H1 (cell line): ENCODE data around the gene TWNK. TPM values are rescaled to one million over a fixed set of nuclear protein-coding genes. Genes with fewer than 3 reads are reported as not detected.

Experiments used
- CTCF ChIA-PET: fragments of 300-600 bp; sonication (Branson Sonifier 250); formaldehyde crosslinking; loops from one replicate; lab custom pipeline; 2021; ENCODE audit not compliant: partially characterized antibody; lab: Charles Lee
- POLR2A ChIA-PET: fragments of 300-600 bp; sonication (Branson Sonifier 250); formaldehyde crosslinking; loops from one replicate; lab custom pipeline; 2021; ENCODE audit warnings: inconsistent platforms; ENCODE audit not compliant: partially characterized antibody; lab: Charles Lee
- DNase-seq, 2 experiments: peaks; one replicate each; pipeline versions ENCODE4 v3.0.0 to v3.0.0-alpha.2; 2010 to 2022; ENCODE audit warnings: low spot score in 2 of 2, low read depth in 1 of 2, mixed read lengths in 1 of 2
- FAIRE-seq: peaks from 2 replicates; lab custom pipeline; 2011; peaks lifted over from hg19 to GRCh38; lab: Jason Lieb, UNC
- H2AFZ ChIP-seq: 2 replicates; pipeline ENCODE4 v1.8.1; 2012; ENCODE audit warnings: low read length, inconsistent platforms
- H2AK5ac ChIP-seq: 2 replicates; pipeline ENCODE4 v1.6.1; 2013; ENCODE audit warnings: low read depth, low read length
- H2BK120ac ChIP-seq: replicated peaks from 2 replicates; pipeline ENCODE3; 2013; ENCODE audit warnings: low read depth, low read length, inconsistent platforms
- H2BK12ac ChIP-seq: 2 replicates; pipeline ENCODE4 v1.6.1; 2013; ENCODE audit warnings: low read depth, low read length
- H2BK15ac ChIP-seq: 2 replicates; pipeline ENCODE4 v1.6.1; 2013; ENCODE audit warnings: low read length
- H2BK20ac ChIP-seq: 2 replicates; pipeline ENCODE4 v1.6.1; 2013; ENCODE audit warnings: low read length
- H2BK5ac ChIP-seq: 2 replicates; pipeline ENCODE4 v1.6.1; 2013; ENCODE audit warnings: low read depth, low read length
- H3K14ac ChIP-seq: 2 replicates; pipeline ENCODE4 v1.6.1; 2013; ENCODE audit warnings: inconsistent platforms; ENCODE audit not compliant: insufficient read length
- H3K18ac ChIP-seq: 2 replicates; pipeline ENCODE4 v1.6.1; 2013; ENCODE audit warnings: low read length; ENCODE audit errors: extremely low read depth
- H3K23ac ChIP-seq: 2 replicates; pipeline ENCODE4 v1.6.1; 2013; ENCODE audit warnings: inconsistent platforms; ENCODE audit not compliant: insufficient read length
- H3K23me2 ChIP-seq: 2 replicates; pipeline ENCODE4 v1.6.1; 2013; ENCODE audit warnings: low read depth, low read length
- H3K27ac ChIP-seq: 2 replicates; pipeline ENCODE4 v1.6.1; 2011; ENCODE audit warnings: low read depth, low read length, inconsistent platforms
- H3K27me3 ChIP-seq, 4 experiments: replicated peaks in 1 of 4; 1 replicate in 1 of 4; 2 replicates in 3 of 4; pipeline versions ENCODE4 v1.6.1 to v1.8.1; 2011 to 2013; ENCODE audit warnings: low read length in 3 of 4, mild to moderate bottlenecking in 3 of 4, inconsistent platforms in 2 of 4, mixed read lengths in 2 of 4, moderate library complexity in 1 of 4; ENCODE audit not compliant: control insufficient read depth in 3 of 4, insufficient read depth in 3 of 4; ENCODE audit errors: extremely low read depth in 1 of 4
- H3K36me3 ChIP-seq, 4 experiments: 2 replicates each; pipeline versions ENCODE4 v1.6.1 to v1.8.1; 2011 to 2013; ENCODE audit warnings: mild to moderate bottlenecking in 4 of 4, low read length in 3 of 4, moderate library complexity in 2 of 4, control low read depth in 1 of 4, inconsistent platforms in 1 of 4; ENCODE audit not compliant: insufficient read depth in 4 of 4, control insufficient read depth in 2 of 4
- H3K4ac ChIP-seq: replicated peaks from 2 replicates; pipeline ENCODE3; 2013; ENCODE audit warnings: low read length, low read depth, mixed read lengths, inconsistent platforms; ENCODE audit not compliant: insufficient read length
- H3K4me1 ChIP-seq, 4 experiments: replicated peaks in 1 of 4; 1 replicate in 1 of 4; 2 replicates in 3 of 4; pipeline versions ENCODE4 v1.6.1 to v1.8.1; 2011 to 2013; ENCODE audit warnings: low read length in 3 of 4, inconsistent platforms in 2 of 4, mixed read lengths in 1 of 4; ENCODE audit not compliant: insufficient read depth in 4 of 4, control insufficient read depth in 3 of 4
- H3K4me2 ChIP-seq, 2 experiments: 2 replicates each; pipeline versions ENCODE4 v1.6.1 to v1.8.1; 2011 to 2013; ENCODE audit warnings: low read depth in 2 of 2, low read length in 2 of 2, control low read depth in 1 of 2, inconsistent platforms in 1 of 2, mild to moderate bottlenecking in 1 of 2; ENCODE audit not compliant: insufficient read depth in 1 of 2
- H3K4me3 ChIP-seq, 4 experiments: fragments of 200-600, 300-600 bp in 1 of 4; sonication (generic), shearing (Covaris generic), sonication (Bioruptor Twin) in 1 of 4; 2 replicates each; pipeline versions ENCODE4 v1.5.1 to v1.8.1; 2011 to 2016; ENCODE audit warnings: low read length in 4 of 4, low read depth in 3 of 4, control low read depth in 2 of 4, inconsistent platforms in 2 of 4, mild to moderate bottlenecking in 2 of 4, mixed read lengths in 1 of 4, moderate library complexity in 1 of 4; ENCODE audit not compliant: insufficient read depth in 2 of 4; ENCODE audit errors: extremely low read depth in 1 of 4
- H3K56ac ChIP-seq: replicated peaks from 2 replicates; pipeline ENCODE3; 2013; ENCODE audit warnings: low read depth, mild to moderate bottlenecking, mixed read lengths, low read length, inconsistent platforms; ENCODE audit not compliant: insufficient read length
- H3K79me1 ChIP-seq: 2 replicates; pipeline ENCODE4 v1.6.1; 2013; ENCODE audit warnings: low read depth, low read length, control low read depth
- H3K79me2 ChIP-seq, 2 experiments: 2 replicates each; pipeline versions ENCODE4 v1.6.1 to v1.8.1; 2012 to 2013; ENCODE audit warnings: low read length in 2 of 2, mild to moderate bottlenecking in 2 of 2, inconsistent platforms in 1 of 2; ENCODE audit not compliant: insufficient read depth in 2 of 2, control insufficient read depth in 1 of 2
- H3K9ac ChIP-seq, 4 experiments: replicated peaks in 1 of 4; 1 replicate in 1 of 4; 2 replicates in 3 of 4; pipeline versions ENCODE4 v1.6.1 to v1.8.1; 2011 to 2013; ENCODE audit warnings: low read depth in 3 of 4, low read length in 3 of 4, control low read depth in 2 of 4, mild to moderate bottlenecking in 2 of 4, moderate library complexity in 2 of 4, inconsistent platforms in 1 of 4; ENCODE audit errors: extremely low read depth in 1 of 4
- H3K9me3 ChIP-seq, 2 experiments: 2 replicates each; pipeline versions ENCODE4 v1.6.1 to v1.8.1; 2012 to 2013; ENCODE audit warnings: mild to moderate bottlenecking in 2 of 2, moderate library complexity in 2 of 2, control low read depth in 1 of 2, inconsistent platforms in 1 of 2, low read depth in 1 of 2, low read length in 1 of 2, mixed read lengths in 1 of 2; ENCODE audit not compliant: insufficient read depth in 2 of 2
- H4K20me1 ChIP-seq, 2 experiments: replicated peaks in 1 of 2; 2 replicates each; pipeline versions ENCODE3 to v1.8.1; 2011 to 2013; ENCODE audit warnings: inconsistent platforms in 2 of 2, low read length in 2 of 2, mild to moderate bottlenecking in 1 of 2; ENCODE audit not compliant: insufficient read depth in 2 of 2, control insufficient read depth in 1 of 2
- H4K5ac ChIP-seq: 2 replicates; pipeline ENCODE4 v1.6.1; 2013; ENCODE audit warnings: low read length, low read depth, mixed read lengths, inconsistent platforms; ENCODE audit not compliant: insufficient read length
- H4K8ac ChIP-seq: 2 replicates; pipeline ENCODE4 v1.8.0; 2013; ENCODE audit warnings: mild to moderate bottlenecking, moderate library complexity, low read length, inconsistent platforms; ENCODE audit not compliant: insufficient read depth; ENCODE audit errors: extremely low read depth
- H4K91ac ChIP-seq: replicated peaks from 2 replicates; pipeline ENCODE3; 2013; ENCODE audit warnings: low read length, mixed read lengths, inconsistent platforms; ENCODE audit not compliant: insufficient read length
- CBX5 ChIP-seq: fragments of 300-800, 300-1000 bp; sonication (generic); IDR thresholded peaks from 2 replicates; pipeline ENCODE4 v1.7.1; 2016; ENCODE audit warnings: antibody characterized with exemption, low read length, low read depth
- CBX8 ChIP-seq: fragments of 300-800, 300-1000 bp; sonication (generic); IDR thresholded peaks from 2 replicates; pipeline ENCODE4 v1.7.1; 2016; ENCODE audit warnings: low read depth, low read length, borderline replicate concordance
- CHD1 ChIP-seq: IDR thresholded peaks from 2 replicates; pipeline ENCODE4 v1.6.1; 2012; ENCODE audit warnings: low read depth, low read length, improper control_type of control experiment
- CREB1 ChIP-seq: IDR thresholded peaks from 2 replicates; pipeline ENCODE4 v1.6.1; 2012; ENCODE audit warnings: inconsistent platforms
- FOSL1 ChIP-seq: IDR thresholded peaks from 2 replicates; pipeline ENCODE4 v1.6.1; 2011; ENCODE audit warnings: mild to moderate bottlenecking, low read depth, low read length, moderate library complexity; ENCODE audit not compliant: insufficient read depth
- GABPA ChIP-seq: IDR thresholded peaks from 2 replicates; pipeline ENCODE4 v1.6.1; 2011; ENCODE audit warnings: mild to moderate bottlenecking, low read length, moderate library complexity, borderline replicate concordance; ENCODE audit not compliant: insufficient read depth
- POU5F1 ChIP-seq: IDR thresholded peaks from 2 replicates; pipeline ENCODE4 v1.6.1; 2011; ENCODE audit warnings: low read depth, mild to moderate bottlenecking, low read length, moderate library complexity
- TCF12 ChIP-seq: IDR thresholded peaks from 2 replicates; pipeline ENCODE4 v1.6.1; 2011; ENCODE audit warnings: low read depth, mild to moderate bottlenecking, low read length
- TEAD4 ChIP-seq: IDR thresholded peaks from 2 replicates; pipeline ENCODE4 v1.6.1; 2012; ENCODE audit warnings: low read depth, low read length, inconsistent platforms, mixed read lengths
- WGBS, 2 experiments: shearing (Covaris generic) in 1 of 2; methylation state at CpG; one replicate each; pipeline versions ENCODE4 v1.1.6 to v1.1.7; 2013 to 2015; ENCODE audit warnings: low lambda C conversion rate in 2 of 2, mixed read lengths in 2 of 2, inconsistent platforms in 1 of 2, low coverage in 1 of 2, missing lambda C conversion rate in 1 of 2; ENCODE audit not compliant: insufficient replicate concordance in 2 of 2, insufficient coverage in 1 of 2, insufficient read length in 1 of 2; ENCODE audit errors: extremely low coverage in 1 of 2, missing lambda C conversion rate in 1 of 2; 5-methylcytosine and 5-hydroxymethylcytosine counted together
- polyA plus RNA-seq, 7 experiments: library from polyadenylated mRNA; depleted of rRNA in 3 of 7; stranded (reverse) in 5 of 7; unstranded in 2 of 7; fragments of >200 nt in 5 of 7; fragments of 200-250 nt in 2 of 7; gene quantifications; 1 replicate in 5 of 7; 2 replicates in 1 of 7; 4 replicates in 1 of 7; pipeline versions ENCODE4 v1.2.1 to v1.2.3, GENCODE V29; 2011 to 2013; ENCODE audit warnings: missing spikeins in 2 of 7, mixed read lengths in 2 of 7
- total RNA-seq: library from RNA; stranded (reverse); fragmentation: NEBNext Ultra II Directional; extraction: Animal tissue kit (Norgen Biotek cat#: 25700); gene quantifications from 2 replicates; pipeline ENCODE4 v1.2.1, GENCODE V29; 2021
- TF ChIP-seq, protein P1 (sequence below): IDR thresholded peaks from 2 replicates; pipeline ENCODE4 v1.6.1; 2011; ENCODE audit warnings: low read length, improper control_type of control experiment

The TWNK gene
- total and polyA plus RNA-seq, 2 of the 8 experiments (the other 6 are each of a cell fraction or from before 2014, with no cell fraction given) = 15.4 to 32.5 TPM

- Histone ChIP-seq H2AFZ (peak overlapping the region; percentile 68; the same call in 1 of the 2 replicates), H3K79me1 (no peaks in the 10 kb centered on the region), H2BK5ac (no peak overlapping the region; the same call in 1 of the 2 replicates), H2BK20ac (no peak overlapping the region), H2BK15ac (no peak overlapping the region), H3K18ac (peak overlapping the region; percentile 78), H3K4ac (no peak overlapping the region), H3K9me3 (no peaks in the 10 kb centered on the region), H4K20me1 (peaks cover 0 to 1% of the 10 kb centered on the region in 2 experiments), H3K9ac (0 out of 7 replicates have a peak overlapping the region, but pooled peaks of 1 of the 4 experiments have one; percentile 1), H3K23me2 (peaks cover 11% of the 10 kb centered on the region; the same call in 1 of the 2 replicates), H4K8ac (0 out of 2 replicates have a peak overlapping the region, but pooled peaks have one; percentile 68), H3K27me3 (peaks cover 14 to 42% (median 32%) of the 10 kb centered on the region in 4 experiments), H3K56ac (no peak overlapping the region), H4K91ac (no peak overlapping the region), H3K14ac (no peak overlapping the region), H3K4me3 (peak overlapping the region; percentile 33 to 59 (median 42); a peak in 7 of 8 replicates), H4K5ac (no peak overlapping the region), H2BK120ac (no peak overlapping the region), H3K23ac (no peak overlapping the region), H2AK5ac (no peak overlapping the region), H2BK12ac (0 out of 2 replicates have a peak overlapping the region, but pooled peaks have one; percentile 19), H3K27ac (no peak overlapping the region), H3K4me2 (peak overlapping the region; percentile 86 to 89), H3K4me1 (peaks cover 0 to 10% (median 5%) of the 10 kb centered on the region in 4 experiments; a peak in 4 of 7 replicates), H3K36me3 (no peaks in the 10 kb centered on the region), H3K79me2 (no peaks in the 10 kb centered on the region)
- CTCF ChIA-PET = interaction anchor here (0.6 to 7.2 kb wide), 37 partner anchors 9 to 1914 kb away, joined by 3 to 464 read pairs (median 4); partner anchors contain the start of genes KAZALD1, LZTS2, MRPL43 and PDZD7
- DNase-seq (peak in 1 of 2 experiments; percentile 97), FAIRE-seq (no peak)
- POLR2A ChIA-PET = interaction anchor here (0.7 to 6.5 kb wide), 13 partner anchors 11 to 76 kb away, joined by 3 to 81 read pairs (median 4); partner anchors contain the start of genes LZTS2, MRPL43, PDZD7 and SEMA4G
- WGBS, 2 experiments = 9% methylated on average over 45 of the region's 45 CpGs; no CpG with 5 or more reads in 1 of the 2 experiments
- TF ChIP-seq TEAD4 (no peak), CBX5 (no peak), GABPA (peak; percentile 53; the same call in 1 of the 2 replicates), FOSL1 (no peak), CREB1 (peak; percentile 7; the same call in 1 of the 2 replicates), TCF12 (0 out of 2 replicates have a peak, but pooled peaks have one; percentile 67), CBX8 (no peak), CHD1 (no peak), POU5F1 (no peak)
- TF ChIP-seq, protein P1, sequence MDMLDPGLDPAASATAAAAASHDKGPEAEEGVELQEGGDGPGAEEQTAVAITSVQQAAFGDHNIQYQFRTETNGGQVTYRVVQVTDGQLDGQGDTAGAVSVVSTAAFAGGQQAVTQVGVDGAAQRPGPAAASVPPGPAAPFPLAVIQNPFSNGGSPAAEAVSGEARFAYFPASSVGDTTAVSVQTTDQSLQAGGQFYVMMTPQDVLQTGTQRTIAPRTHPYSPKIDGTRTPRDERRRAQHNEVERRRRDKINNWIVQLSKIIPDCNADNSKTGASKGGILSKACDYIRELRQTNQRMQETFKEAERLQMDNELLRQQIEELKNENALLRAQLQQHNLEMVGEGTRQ = no peak
Measured at GRCh38 chr10:101018600-101019439, 31.5 kb downstream of the TWNK start.
